Left cardiac atrium (tissue), 4 donors: ENCODE results near the gene RANBP17. TPM values are rescaled to one million over a fixed set of nuclear protein-coding genes. Genes with fewer than 3 reads are reported as not detected.
"Not testable (repeated sequence)": the region's sequence is repeated elsewhere in the genome, so short reads cannot be mapped to it uniquely, and the experiment has no call there.

Source experiments
- ATAC-seq, 2 donors: fragments of 200-7000 bp; cut with Tn5 transposase; one replicate each; pipeline ENCODE4 v1.9.1; 2020; ENCODE audit warnings: mild to moderate bottlenecking in 2 of 2, moderate library complexity in 2 of 2
- DNase-seq: peaks from one replicate; pipeline ENCODE4 v3.0.0-alpha.2; 2020
- intact Hi-C, 2 donors: fragments of 100-400 bp; cut with DNase I; formaldehyde crosslinking; loops; one replicate each; pipeline versions ENCODE4 v1.14.1 to v1.15.1; 2022 to 2023
- long read RNA-seq: library from polyadenylated mRNA; unstranded; transcript quantifications from one replicate; pipeline ENCODE4 v2.0.0, GENCODE V29; 2021
- total RNA-seq, 2 donors: library from RNA; stranded (reverse); fragmentation: NEBNext Ultra II Directional; extraction: Animal tissue kit (Norgen Biotek cat#: 25700); gene quantifications; one replicate each; pipeline ENCODE4 v1.2.1, GENCODE V29; 2021
- donor health status: DM: no; HTN: yes; CAD: no.
- donor health status: DM: no; HTN: yes; CAD: no; lungs with severe emphysema.
- donor health status: DM: yes; HTN: yes; CAD: no.
- donor health status: Dilated cardiomyopathy.

Gene RANBP17
- total RNA-seq, result 1 to 10 TPM; 4.2 to 7.3 TPM
- long read RNA-seq, partial matches to known transcripts, result 0 of 3 reads
- long read RNA-seq, other reads (novel, unspliced or antisense), result 2 of 3 reads

DNA sequence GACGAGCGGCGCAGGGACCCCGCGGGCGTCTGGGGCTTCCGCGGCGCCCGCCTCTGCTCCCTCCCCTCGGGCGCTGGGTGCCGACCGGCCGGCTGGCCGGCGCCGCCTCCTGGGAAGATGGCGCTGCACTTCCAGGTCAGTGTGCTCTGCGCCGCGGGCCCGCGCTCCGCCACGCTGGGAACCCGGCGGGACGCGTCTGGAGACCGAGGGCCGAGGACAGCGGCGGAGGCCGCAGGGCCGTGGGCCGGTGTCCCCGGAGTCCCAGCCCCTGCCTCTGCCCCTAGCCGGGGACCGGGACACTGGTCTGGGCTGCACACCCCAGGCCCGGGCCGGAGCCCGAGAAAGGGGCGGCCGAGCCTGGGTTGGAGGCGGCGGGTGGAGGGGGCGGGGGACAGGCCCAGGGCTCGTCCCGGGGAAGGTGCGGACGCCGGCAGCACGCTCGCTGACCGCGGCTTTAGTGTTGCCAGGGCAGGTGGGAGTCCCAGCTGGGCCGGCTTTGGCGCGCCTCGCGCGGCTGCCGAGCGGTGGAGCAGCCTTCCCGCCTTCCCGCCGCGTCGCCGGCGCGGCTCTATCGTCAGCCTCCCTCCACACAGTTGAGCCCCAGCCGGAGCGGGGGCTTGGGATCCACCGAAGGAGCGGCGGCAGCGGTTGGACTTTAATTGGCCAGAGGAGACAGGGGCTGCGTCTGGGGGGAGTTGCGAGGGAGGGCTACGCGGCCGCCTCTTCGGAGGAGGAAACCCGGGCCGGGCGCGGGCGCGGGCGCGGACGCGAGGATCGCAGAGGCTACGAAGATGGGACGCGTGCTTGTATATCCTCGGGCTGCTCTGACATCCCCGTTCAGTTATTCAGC, at the start of gene RANBP17:
Gene RANBP17, plus strand, starts transcription at position 102 of the 850 bp plus-strand sequence.
- ATAC-seq (peak; percentile 93), DNase-seq (peak; percentile 51)
- intact Hi-C loops, result no loop called here

DNA sequence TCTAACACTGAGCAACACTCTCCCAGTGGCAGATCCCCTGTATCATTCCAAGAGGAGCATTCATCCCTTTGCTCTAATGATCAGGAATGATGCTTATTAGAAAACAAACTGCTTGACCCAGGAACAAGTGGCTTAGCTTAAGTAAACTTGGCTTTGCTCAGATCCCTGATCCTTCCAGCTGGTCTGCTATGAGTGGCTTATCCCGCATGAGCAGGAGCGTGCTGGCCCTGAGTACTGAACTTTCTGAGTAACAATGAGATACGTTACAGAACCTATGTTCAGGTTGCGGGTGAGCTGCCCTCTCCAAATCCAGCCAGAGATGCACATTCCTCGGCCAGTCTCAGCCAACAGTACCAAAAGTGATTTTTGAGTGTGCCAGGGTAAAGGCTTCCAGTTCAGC, 48.6 kb upstream of the RANBP17 start:
- no peak for DNase-seq
- ATAC-seq, result no peak
- intact Hi-C loops, result no loop called here

DNA sequence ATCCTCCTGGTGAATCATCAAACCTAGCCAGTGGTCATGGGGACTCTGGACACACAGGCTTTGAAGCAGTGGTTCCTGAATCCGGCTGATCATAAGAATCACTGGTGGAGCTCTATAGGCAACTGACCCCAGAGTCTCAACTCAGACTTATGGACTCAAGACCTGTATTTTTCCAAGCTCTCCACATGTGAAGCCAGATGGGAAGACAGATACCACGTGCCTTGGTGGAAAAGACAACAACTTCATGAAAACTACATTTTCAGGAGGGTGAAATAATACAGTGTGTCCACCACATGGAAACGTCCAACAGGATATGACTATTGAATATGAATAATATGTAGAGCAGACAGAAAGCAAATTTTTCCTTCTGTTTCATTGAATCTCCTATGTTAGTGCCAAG, 44.6 kb upstream of the RANBP17 start:
- intact Hi-C loops, result no loop called here
- ATAC-seq (no peak), DNase-seq (no peak)

DNA sequence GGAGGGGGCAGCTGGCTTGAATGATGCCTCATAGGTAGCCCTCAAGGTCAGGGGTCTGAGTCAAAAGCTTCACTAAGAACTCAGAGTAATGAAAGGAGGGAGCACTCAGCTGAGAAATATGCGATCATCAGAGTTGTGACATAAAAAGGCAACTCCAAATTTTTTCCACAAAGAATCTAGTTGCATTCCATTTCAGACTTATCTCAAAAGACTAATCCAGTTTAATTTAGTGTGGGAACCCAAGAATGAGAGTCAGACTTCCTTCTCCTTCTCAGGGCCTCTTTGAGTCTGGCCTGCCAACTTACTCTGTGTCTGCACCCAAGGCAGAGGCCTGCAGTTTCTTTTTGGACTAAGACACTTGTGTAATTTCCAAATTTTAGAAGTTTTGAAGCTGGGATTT, 43.6 kb upstream of the RANBP17 start:
- no peak for DNase-seq
- peak in 1 of 2 donors; percentile 55 for ATAC-seq
- intact Hi-C loops, result no loop called here

GRCh38 chr5:170819824-170820223, 42.0 kb upstream of the RANBP17 start:
- ATAC-seq (no peak), DNase-seq (no peak)
- intact Hi-C loops, result no loop called here

- intact Hi-C loops, result no loop called here
- no peak for ATAC-seq
- DNase-seq, result no peak
Observed at GRCh38 chr5:170821257-170821800, 40.5 kb upstream of the RANBP17 start.

GRCh38 chr5:170826117-170826516, 35.7 kb upstream of the RANBP17 start:
- intact Hi-C loops, result no loop called here
- DNase-seq (no peak), ATAC-seq (no peak)

GRCh38 chr5:170832241-170832640, 29.6 kb upstream of the RANBP17 start:
- no peak for ATAC-seq
- intact Hi-C loops, result no loop called here
- DNase-seq, result no peak

GRCh38 chr5:170833981-170834380, 27.8 kb upstream of the RANBP17 start:
- DNase-seq, intact Hi-C loops, ATAC-seq: not testable (repeated sequence)

- intact Hi-C loops, result no loop called here
- DNase-seq (no peak), ATAC-seq (no peak)
Observed at GRCh38 chr5:170836226-170836625, 25.6 kb upstream of the RANBP17 start.

DNA sequence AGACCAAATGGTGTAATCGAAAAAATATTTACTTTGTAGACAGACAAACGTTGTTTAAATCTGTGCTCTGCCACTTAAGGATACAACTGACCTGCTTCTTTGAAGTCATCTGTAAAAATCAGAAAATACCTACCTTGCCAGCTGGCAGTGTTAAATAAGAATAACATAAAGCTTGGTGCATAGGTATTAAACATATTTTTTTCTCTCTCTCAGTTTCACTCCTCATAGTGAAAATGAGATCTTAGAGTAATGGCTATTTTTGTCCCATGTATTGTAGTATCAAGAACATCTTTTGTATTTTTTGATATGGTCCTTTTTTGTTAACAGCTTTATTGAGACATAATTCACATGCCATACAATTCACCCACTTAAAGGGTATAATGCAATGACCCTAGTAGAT, 17.9 kb upstream of the RANBP17 start:
- DNase-seq (no peak), ATAC-seq (no peak)
- intact Hi-C loops, result no loop called here

DNA sequence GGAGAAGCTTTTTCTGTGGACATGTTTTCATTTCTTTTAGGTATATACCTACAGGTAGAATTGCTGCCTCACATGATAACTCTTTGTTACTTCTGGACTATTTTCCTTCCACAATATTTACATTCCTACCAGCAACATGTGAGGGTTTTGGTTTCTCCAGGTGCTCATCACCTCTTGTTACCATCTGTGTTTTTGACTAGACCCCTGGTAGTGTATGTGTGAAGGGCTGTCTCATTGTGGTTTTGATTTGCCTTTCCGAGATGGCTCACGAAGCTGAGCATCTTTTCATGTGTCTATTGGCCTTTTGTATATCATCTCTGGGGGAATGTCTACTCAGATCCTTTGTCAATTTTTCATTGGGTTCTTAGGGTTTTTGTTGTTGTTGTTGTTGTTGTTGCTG, 17.2 kb upstream of the RANBP17 start:
- intact Hi-C loops, result no loop called here
- no peak for DNase-seq
- ATAC-seq, result no peak

DNA sequence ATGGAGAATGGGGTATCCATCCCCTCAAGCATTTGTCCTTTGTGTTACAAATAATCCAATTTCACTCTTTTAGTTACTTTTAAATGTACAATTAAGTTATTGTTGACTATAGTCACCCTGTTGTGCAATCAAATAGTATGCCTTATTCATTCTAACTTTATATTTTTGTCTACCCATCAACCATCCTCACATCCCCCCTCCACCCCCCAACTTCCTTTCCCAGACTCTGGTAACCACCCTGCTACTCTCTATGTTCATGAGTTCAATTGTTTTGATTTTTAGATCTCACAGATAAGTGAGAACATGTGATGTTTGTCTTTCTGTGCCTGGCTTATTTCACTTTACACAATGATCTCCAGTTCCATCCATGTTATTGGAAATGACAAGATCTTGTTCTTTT, 15.4 kb upstream of the RANBP17 start:
- ATAC-seq, result no peak
- intact Hi-C loops, result no loop called here

GRCh38 chr5:170846846-170847245, 15.0 kb upstream of the RANBP17 start:
- no peak for ATAC-seq
- DNase-seq, result no peak
- intact Hi-C loops, result no loop called here

More for the DNA sequence above, 15.4 kb upstream of the RANBP17 start:
- DNase-seq, result no peak

GRCh38 chr5:170848033-170848432, 13.8 kb upstream of the RANBP17 start:
- DNase-seq, result no peak
- no peak for ATAC-seq
- intact Hi-C loops, result no loop called here

GRCh38 chr5:170849374-170849773, 12.4 kb upstream of the RANBP17 start:
- intact Hi-C loops, result no loop called here
- DNase-seq (no peak), ATAC-seq (no peak)

GRCh38 chr5:170854566-170854965, 7.3 kb upstream of the RANBP17 start:
- DNase-seq, result no peak
- ATAC-seq, result no peak
- intact Hi-C loops, result no loop called here

DNA sequence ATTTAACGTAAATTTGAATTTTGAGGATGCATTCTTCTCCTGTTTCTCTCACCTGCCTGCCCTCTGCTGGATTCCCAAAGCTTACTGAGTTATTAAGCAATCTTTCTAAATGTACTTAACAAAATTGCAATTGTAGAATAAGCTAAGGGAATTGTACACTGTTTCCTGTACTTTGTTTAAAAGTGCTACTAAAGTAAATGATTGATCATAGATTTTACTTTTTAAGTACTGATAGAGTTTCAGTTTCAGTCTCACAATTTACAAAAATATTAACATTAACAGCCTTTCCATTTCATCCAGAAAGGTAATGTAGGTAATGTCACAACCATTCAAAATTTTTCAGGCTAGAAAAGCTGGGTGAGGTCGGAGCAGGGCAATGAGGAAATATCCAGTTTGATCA, 4.8 kb upstream of the RANBP17 start:
- ATAC-seq (no peak), DNase-seq (no peak)
- intact Hi-C loops, result no loop called here

- no peak for ATAC-seq
- no peak for DNase-seq
- intact Hi-C loops, result no loop called here
Observed at GRCh38 chr5:170860415-170860814, 1.4 kb upstream of the RANBP17 start.

DNA sequence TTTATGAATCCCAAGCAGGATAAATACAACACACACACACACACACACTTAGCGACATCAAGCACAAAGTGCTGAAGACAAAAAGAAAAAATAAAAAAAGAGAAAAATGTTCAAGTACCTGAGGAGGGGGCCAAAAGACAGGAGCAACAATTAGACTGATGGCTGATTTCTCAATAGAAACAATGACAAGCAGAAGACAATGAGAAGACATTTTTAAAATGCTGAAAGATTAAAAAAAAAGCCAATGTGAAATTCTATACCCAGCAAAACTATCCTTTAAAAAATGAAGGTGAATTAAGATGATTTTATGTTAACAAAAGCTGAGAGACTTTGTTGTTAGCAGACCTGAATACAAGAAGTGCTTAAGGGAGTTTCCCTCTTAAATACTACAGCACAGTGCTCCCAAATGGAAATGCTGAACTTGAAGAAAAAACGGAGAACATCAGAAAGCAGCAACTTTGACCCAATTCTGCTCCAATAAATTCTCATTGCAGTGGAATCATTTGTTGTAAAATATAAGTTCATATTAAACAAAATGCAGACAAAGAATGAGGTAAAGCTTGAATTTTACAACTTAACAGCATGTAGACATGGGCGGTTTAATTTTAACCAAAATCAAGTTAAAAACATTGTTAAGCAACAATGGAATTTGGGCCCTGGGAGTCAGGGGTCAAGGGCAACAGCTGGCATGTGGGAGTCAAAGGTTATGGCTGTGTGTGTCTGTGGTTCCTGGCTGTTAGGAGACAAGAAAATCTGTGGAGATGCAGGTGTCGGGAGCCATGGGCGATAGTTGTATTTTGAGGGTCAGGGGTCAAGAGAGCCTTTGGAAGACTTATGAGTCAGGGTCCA, 776 bp upstream of the RANBP17 start:
- no peak for ATAC-seq
- DNase-seq, result no peak
- intact Hi-C loops, result no loop called here
